HG02623 (cell line): Measurements from ENCODE around the gene PPM1H.

ENCODE experiments used
- ATAC-seq: cut with Tn5 transposase; IDR thresholded peaks from one replicate; pipeline ENCODE4 v1.9.1; 2021; ENCODE audit warnings: moderate library complexity; ENCODE audit not compliant: unreplicated experiment

The PPM1H gene

DNA sequence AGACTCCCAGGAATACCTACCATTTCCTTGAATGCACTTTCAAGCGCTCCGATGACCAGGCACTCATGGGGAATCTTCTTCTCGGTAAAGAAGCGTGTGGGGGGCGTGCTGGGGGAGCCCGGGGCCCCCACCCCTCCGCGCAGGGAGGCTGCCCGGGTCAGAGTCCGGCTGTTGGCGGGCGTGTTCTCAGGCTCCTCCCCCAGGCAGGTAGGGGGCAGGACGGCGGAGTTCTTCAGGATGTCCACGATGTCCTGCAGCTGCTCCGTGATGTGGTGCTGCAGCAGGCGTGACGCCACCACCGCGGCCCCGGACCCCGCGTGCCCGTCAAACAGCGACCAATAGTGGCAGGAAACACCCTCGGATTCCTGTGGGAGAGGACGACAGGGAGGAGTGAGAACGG, 133.2 kb downstream of the PPM1H start:
- ATAC-seq, result no peak

DNA sequence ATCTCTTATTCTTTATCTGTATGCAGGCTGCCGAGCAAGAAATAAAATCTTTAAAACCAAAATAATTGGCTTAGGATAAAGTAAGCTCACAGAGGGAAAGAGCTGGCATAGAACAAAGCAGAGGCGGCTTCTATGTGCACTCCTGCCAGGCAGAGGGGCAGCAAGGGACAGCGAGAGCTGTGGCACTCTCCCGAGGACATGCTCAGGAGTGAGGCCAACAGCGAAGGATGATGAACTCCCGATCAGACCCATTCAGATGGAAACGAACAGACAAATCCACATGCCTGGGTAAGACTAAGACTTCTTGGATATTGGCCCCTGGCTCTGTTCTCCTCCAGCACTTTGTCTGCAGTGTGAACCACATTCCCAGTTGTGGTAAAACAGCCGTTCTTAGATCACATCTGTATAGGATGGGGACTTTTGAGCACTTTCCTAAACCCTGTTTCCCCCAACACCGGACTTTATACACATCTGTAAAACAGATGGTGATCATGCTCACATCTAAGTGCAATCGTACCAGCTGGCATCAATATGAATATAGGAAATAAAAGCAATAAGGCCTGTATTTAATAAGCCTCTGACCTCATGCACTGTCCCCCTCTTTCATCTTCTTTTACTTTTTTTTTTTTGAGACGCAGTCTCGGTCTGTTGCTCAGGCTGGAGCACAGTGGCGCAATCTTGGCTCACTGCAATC, 134.1 kb downstream of the PPM1H start:
- ATAC-seq, result no peak

DNA sequence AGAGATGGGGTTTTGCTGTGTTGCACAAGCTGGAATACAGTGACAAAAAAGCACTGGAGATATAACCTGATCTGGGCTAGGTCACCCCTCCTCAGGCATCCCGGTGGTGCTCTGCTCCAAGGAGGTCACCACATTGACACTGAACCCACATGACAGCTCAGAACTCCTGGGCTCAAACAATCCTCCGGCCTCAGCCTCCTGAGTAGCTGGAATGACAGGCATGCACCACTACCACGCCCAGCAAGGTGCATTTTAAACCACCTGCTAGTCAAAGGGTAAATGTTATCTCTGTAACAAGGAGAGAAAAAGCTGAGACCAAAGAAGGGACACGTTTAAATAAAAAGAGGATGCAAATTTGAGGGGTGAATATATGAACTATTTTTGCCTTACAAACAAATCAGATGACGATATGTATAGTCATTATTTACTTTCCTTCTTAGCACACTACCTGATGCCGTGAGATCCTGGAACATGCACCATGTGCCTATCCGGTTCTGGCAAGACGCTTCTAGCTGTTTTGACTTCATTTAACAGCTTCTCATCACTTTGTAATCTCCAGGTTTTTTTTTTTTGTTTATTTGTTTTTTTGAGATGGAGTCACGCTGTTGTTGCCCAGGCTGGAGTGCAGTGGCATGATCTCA, 135.1 kb downstream of the PPM1H start:
- peak; percentile 59 for ATAC-seq

GRCh38 chr12:62799126-62799736, 135.7 kb downstream of the PPM1H start:
- ATAC-seq, result peak; percentile 85

DNA sequence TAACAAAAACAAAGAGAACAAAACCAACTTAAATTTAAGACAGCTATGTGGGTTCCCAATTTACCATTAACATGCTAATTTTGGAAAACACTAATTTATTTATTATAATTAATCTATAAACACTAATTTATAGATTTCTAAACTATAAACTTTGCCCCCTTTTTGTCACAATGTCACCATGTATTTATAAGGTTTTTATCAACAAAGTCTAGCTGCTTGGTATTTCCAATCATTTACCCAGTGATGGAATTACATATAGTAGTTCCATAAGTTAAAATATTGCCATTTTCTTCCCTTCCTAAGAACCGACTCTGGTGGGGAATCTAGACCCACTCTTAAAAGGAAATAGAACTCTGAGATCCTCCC, 140.7 kb downstream of the PPM1H start:
- no peak for ATAC-seq

- peak; percentile 67 for ATAC-seq
Observed at GRCh38 chr12:62793256-62794217, 141.4 kb downstream of the PPM1H start.

DNA sequence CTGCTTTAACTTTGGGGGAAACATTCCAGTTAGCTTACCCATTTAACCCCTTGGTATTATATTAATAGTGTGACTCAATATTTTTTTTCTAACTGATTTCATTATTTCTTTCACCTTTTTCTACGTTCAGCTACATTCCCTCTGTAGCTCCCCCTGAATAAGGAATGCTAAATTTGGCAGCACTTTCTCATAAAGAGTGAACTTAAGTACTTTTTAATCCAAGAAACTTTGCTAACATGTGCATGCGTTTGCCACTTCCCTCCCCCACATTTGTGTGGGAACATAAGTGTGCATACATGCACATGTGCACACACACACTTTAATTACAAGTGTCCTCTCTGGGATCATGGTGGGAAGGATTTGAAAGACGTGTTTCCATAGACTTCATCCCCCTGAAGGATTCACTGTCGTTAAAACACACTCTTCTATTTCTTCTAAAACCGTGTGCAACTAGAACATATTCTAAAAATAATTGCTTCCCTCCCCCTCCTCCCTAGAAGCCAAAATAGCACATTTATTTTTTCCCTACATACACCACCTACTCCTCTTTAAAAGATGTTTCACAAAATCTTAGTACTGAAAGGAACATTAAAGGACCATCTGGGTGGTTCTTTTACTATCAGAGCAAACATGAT, 142.6 kb downstream of the PPM1H start:
- no peak for ATAC-seq

DNA sequence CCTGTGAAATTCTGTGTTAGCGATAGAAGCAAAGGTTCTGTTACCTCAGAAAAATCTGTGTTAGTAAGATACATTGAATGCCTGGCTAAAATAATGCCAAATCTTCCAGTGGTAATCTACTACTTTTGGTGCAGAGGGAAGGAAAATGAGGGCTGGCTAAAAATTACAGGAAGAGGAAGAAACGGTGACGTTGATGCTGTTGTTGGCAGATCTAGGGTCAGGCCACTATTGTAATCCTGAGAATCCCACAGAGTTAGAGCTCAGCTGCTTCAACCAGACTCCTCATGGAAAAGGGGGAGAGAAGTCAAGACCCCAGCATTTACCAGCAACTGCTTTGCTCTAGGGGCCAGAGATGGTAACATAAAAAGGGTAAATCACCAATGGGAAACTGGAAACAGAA, 145.1 kb downstream of the PPM1H start:
- ATAC-seq, result no peak

- no peak for ATAC-seq
Observed at GRCh38 chr12:62787611-62788010, 147.3 kb downstream of the PPM1H start.

DNA sequence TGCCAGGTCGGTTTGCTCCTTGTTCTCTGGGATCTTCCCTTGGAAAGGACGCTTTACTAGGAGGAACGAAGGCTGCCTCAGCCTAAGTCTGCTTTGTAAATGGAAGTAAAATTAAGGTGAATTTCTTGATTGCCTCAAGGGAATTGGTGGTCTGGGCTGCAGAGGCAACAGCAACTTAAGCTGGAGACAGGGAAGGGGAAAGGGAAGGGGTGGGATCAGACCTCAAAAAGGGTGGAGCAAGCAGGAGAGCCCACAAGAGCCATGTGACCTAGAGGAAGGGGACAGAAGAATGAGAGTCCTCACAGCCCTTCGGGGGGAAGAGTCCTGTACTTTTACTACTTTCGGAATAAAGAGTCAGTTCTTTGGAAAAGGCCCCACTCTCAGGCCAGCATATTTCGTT, 147.9 kb downstream of the PPM1H start:
- ATAC-seq, result no peak

DNA sequence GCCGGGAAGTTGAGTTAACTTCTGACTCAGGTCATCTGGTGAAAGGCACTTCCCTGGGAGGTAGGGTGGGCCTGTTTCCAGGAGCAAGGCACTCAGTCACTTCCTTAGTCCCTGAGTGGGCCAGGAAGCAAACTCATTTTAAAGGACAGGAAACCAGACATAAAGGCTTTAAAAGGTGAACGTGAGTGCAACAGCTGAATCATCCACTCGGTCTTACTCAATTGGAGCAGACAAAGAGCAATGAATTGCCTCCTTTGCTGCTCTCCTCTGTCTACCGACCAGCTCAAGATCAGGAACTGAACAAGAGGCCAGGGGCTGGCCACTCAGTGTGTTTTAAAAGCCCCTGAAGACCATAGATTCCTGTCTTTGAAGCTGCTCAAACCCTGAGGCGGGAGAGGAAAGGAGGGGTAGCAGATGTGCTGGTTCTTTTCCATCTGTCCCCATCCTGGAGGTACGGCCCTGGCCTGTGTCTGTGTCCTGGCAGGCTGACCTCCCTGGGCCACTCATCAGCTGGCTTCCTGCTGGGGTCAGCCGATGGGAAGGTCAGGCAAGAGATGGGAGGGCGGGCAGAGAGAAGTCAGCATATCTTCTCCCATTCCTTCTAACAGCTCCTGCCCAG, 148.9 kb downstream of the PPM1H start:
- no peak for ATAC-seq

- ATAC-seq, result no peak
Observed at GRCh38 chr12:62784576-62784975, 150.4 kb downstream of the PPM1H start.

DNA sequence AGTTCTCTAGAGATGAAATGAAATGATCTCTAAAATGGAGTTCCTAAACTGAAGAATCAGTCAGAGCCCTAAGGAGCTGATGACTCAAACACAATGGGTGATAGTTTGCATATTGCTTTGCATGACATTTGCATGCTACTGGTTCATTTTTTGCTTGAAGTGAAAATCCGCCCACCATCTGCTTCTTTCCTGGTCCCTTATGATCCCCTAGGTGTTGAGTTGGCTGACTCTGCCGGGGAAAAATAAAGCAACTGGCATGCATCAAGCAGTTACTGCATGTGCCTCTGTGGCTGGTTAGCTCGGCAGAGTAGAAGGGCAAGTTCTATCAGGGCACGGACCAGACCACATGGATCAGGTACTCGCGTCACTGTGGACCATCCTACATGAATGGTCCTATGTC, 151.1 kb downstream of the PPM1H start:
- ATAC-seq, result no peak

DNA sequence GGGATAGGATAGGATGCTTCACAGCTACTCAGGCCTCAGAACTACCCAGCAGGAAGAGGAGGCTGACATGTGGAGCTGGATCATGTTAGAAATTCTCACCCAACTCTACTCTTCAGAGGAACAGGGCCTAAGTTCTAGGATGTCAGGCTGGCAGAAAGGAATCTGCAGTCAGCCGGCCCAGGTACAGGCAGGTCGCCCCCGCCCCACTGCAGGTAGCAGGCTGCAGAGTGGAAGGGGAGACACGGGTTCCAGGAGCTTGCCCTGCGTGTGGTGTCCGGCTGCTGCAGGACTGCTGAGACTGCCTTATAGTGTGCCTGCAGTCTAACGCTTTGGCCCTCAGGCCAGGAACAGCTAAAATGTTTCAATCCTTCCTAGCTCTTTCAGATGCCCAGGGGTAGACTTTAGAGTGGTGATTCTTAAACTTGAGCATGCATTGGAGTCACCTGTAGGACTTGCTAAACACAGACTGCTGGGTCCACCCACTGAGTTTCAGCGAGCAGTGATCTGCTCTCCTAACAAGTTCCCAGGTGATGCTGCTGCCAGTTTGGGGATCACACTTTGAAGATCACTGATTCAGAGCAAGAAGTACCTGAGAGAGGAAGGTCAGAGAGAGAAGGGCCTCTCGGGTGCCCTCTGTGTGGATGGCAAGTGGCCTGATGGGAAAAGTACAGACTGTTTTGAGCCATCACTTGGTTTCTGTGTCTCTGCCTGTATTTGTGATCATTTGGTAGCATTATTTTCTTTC, 153.6 kb downstream of the PPM1H start:
- no peak for ATAC-seq

DNA sequence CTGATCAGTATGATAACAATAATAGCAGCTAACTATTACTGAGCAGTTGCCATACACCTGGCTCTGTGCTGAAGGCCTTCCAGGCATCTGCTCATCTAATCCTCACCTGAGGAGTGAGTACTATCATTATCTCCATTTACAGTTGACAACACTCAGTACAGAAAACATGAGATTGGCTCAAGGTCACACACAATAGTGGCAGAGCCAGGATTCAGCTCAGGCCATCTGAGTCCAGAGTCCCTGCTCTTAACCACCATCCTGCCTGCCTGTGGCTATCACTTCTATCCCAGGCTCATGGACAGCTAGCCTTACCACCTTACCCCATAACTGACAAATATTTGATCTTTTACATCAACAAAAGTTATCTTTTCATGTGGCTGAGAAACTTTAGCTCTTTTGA, 155.5 kb downstream of the PPM1H start:
- ATAC-seq, result no peak

DNA sequence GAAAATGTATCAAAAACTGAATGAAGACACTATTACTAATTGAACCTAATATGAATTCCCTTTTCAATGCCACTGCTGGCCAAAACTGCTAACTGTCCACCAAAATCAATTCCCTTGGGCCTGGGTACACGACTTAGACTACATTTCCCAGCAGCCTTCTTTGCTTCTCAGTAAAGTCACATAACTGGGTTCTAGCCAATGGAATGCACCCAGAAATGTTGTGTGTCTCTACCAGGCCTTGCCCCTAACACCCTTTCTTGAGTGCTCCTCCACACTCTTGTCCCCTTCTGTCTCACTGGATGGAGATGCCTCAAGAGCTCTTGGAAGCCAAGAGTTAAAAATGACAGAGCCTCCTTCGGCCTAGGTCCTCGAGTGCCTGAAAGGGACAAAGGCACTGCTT, 156.8 kb downstream of the PPM1H start:
- no peak for ATAC-seq

DNA sequence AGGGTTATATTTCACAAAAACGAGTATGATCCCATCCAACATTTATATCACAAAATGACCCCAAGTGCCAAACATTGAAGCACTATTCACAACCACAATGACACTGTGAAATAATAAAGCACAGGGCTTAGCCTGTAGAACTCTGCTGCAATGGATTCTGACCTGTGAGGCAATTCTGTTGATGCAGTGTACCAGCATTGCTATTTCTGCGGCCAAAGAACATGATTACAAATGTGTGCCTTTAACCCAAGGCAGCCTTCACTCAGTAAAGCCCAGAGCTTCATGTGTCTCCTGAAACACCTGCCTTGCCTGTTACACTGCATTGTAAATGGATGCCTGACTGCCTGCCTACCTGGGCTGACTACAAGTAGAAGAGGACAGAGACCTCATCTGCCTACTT, 158.0 kb downstream of the PPM1H start:
- no peak for ATAC-seq

GRCh38 chr12:62776575-62776974, 158.4 kb downstream of the PPM1H start:
- ATAC-seq, result no peak

GRCh38 chr12:62774794-62775193, 160.2 kb downstream of the PPM1H start:
- ATAC-seq, result no peak
